ENCODE measurements around the gene SMAD4.

DNA sequence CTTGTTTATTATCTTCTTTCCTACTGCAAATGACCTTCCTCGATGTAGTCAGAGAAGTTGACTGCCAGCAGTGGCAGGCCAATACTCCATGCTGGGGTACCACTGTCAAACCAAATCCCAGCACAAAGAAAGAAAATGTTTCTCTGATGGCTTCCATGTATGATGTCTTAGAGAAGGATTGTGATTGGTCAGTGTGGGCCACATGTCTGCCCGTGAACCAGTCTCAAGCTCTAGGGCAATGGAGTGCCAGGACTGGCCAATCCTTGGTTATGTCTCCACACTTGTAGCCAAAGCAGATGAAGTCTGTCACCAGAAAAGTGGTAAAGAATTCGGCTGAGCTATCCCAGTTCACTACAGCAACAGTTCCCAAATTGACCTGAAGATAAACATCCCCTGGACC, 17.6 kb upstream of the SMAD4 start:
- TF ChIP-seq, protein P1, sequence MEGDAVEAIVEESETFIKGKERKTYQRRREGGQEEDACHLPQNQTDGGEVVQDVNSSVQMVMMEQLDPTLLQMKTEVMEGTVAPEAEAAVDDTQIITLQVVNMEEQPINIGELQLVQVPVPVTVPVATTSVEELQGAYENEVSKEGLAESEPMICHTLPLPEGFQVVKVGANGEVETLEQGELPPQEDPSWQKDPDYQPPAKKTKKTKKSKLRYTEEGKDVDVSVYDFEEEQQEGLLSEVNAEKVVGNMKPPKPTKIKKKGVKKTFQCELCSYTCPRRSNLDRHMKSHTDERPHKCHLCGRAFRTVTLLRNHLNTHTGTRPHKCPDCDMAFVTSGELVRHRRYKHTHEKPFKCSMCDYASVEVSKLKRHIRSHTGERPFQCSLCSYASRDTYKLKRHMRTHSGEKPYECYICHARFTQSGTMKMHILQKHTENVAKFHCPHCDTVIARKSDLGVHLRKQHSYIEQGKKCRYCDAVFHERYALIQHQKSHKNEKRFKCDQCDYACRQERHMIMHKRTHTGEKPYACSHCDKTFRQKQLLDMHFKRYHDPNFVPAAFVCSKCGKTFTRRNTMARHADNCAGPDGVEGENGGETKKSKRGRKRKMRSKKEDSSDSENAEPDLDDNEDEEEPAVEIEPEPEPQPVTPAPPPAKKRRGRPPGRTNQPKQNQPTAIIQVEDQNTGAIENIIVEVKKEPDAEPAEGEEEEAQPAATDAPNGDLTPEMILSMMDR (IDR thresholded peaks at IDR 0.05) = no peak
- TF ChIP-seq POLR2A (IDR thresholded peaks at IDR 0.05) (no peak), POLR2AphosphoS5 (IDR thresholded peaks at IDR 0.05) (no peak)
